ENCODE data around the gene RBM18.

DNA sequence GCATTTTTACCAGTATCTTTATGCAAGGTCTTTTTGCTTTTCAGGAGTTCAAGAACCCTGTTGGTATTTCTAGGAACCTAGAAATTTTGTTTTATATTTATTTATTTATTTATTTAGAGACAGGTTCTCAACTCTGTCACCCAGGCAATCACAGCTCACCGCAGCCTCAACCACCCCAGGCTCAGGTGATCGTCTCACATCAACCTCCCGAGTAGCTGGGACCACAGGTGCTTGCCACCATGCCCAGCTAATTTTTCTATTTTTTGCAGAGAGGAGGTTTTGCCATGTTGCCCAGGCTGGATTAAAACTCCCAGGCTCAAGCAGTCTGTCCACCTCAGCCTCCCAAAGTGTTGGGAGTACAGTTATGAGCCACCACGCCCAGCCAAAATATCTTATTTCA, 68.8 kb downstream of the RBM18 start:
- TF ChIP-seq, protein P1, sequence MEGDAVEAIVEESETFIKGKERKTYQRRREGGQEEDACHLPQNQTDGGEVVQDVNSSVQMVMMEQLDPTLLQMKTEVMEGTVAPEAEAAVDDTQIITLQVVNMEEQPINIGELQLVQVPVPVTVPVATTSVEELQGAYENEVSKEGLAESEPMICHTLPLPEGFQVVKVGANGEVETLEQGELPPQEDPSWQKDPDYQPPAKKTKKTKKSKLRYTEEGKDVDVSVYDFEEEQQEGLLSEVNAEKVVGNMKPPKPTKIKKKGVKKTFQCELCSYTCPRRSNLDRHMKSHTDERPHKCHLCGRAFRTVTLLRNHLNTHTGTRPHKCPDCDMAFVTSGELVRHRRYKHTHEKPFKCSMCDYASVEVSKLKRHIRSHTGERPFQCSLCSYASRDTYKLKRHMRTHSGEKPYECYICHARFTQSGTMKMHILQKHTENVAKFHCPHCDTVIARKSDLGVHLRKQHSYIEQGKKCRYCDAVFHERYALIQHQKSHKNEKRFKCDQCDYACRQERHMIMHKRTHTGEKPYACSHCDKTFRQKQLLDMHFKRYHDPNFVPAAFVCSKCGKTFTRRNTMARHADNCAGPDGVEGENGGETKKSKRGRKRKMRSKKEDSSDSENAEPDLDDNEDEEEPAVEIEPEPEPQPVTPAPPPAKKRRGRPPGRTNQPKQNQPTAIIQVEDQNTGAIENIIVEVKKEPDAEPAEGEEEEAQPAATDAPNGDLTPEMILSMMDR (conservative IDR thresholded peaks at IDR 0.05; ENCODE audit: low read depth in 2 of 2) = no peak
- TF ChIP-seq EZH2phosphoT487 (IDR thresholded peaks at IDR 0.05; ENCODE audit: unreplicated experiment) = no peak
- TF ChIP-seq POLR2AphosphoS5 (IDR thresholded peaks at IDR 0.05; ENCODE audit: low read depth) = no peak
- no peak for TF ChIP-seq EZH2 (IDR thresholded peaks at IDR 0.05; ENCODE audit: low read depth, unreplicated experiment)
- no peak for TF ChIP-seq JUNB (IDR thresholded peaks at IDR 0.05; ENCODE audit: unreplicated experiment)

Data from GM23338 (cell line).